DND-41 (cell line): Measurements from ENCODE around the gene DSCAM.

Experiments used
- ATAC-seq: fragments of 200-7000 bp; cut with Tn5 transposase; 3 replicates; pipeline ENCODE4 v1.9.1; 2021; ENCODE audit warnings: low read depth; ENCODE audit not compliant: insufficient read depth
- DNase-seq: peaks from one replicate; pipeline ENCODE4 v3.0.0-alpha.2; 2020
- H2AFZ ChIP-seq: 2 replicates; pipeline ENCODE4 v1.6.0; 2012; ENCODE audit warnings: low read depth, low read length
- H3K27ac ChIP-seq: 2 replicates; pipeline ENCODE4 v1.5.1; 2012; ENCODE audit warnings: low read length, inconsistent platforms
- H3K27me3 ChIP-seq: fragments of 200-600 bp; sonication (generic); 2 replicates; pipeline ENCODE4 v1.6.0; 2012; ENCODE audit warnings: low read length, mild to moderate bottlenecking, inconsistent platforms; ENCODE audit not compliant: insufficient read depth, poor library complexity
- H3K36me3 ChIP-seq: 2 replicates; pipeline ENCODE4 v1.5.1; 2012; ENCODE audit warnings: low read length, inconsistent platforms; ENCODE audit not compliant: insufficient read depth
- H3K4me1 ChIP-seq: 2 replicates; pipeline ENCODE4 v1.5.1; 2012; ENCODE audit warnings: mild to moderate bottlenecking, low read length; ENCODE audit not compliant: insufficient read depth
- H3K4me2 ChIP-seq: 2 replicates; pipeline ENCODE4 v1.6.0; 2012; ENCODE audit warnings: mild to moderate bottlenecking, moderate library complexity, low read length, inconsistent platforms; ENCODE audit not compliant: insufficient read depth
- H3K4me3 ChIP-seq, 2 experiments: fragments of 200-600 bp in 1 of 2; shearing (Covaris generic) in 1 of 2; 2 replicates each; pipeline ENCODE4 v1.5.1; 2012 to 2016; ENCODE audit warnings: inconsistent platforms in 2 of 2, low read length in 2 of 2, mild to moderate bottlenecking in 2 of 2, low read depth in 1 of 2, moderate library complexity in 1 of 2
- H3K79me2 ChIP-seq: 2 replicates; pipeline ENCODE4 v1.6.0; 2012; ENCODE audit warnings: low read length, inconsistent platforms; ENCODE audit not compliant: insufficient read depth
- H3K9ac ChIP-seq: 2 replicates; pipeline ENCODE4 v1.6.0; 2012; ENCODE audit warnings: low read depth, mild to moderate bottlenecking, inconsistent platforms, low read length, moderate library complexity
- H3K9me3 ChIP-seq: 2 replicates; pipeline ENCODE4 v1.5.1; 2012; ENCODE audit warnings: low read length, moderate library complexity, mild to moderate bottlenecking, inconsistent platforms; ENCODE audit not compliant: insufficient read depth, severe bottlenecking
- H4K20me1 ChIP-seq: 2 replicates; pipeline ENCODE4 v1.6.0; 2012; ENCODE audit warnings: low read length; ENCODE audit not compliant: insufficient read depth
- CTCF ChIP-seq: IDR thresholded peaks from 2 replicates; pipeline ENCODE4 v1.5.1; 2012; ENCODE audit warnings: borderline replicate concordance, low read length, moderate library complexity, mild to moderate bottlenecking; ENCODE audit not compliant: poor library complexity, severe bottlenecking; ENCODE audit errors: extremely low read depth
- EZH2 ChIP-seq: IDR thresholded peaks from 3 replicates; pipeline ENCODE4 v1.6.1; 2012; ENCODE audit warnings: borderline replicate concordance, low read depth, mild to moderate bottlenecking, moderate library complexity, low read length, inconsistent platforms; ENCODE audit not compliant: severe bottlenecking

DSCAM gene

DNA sequence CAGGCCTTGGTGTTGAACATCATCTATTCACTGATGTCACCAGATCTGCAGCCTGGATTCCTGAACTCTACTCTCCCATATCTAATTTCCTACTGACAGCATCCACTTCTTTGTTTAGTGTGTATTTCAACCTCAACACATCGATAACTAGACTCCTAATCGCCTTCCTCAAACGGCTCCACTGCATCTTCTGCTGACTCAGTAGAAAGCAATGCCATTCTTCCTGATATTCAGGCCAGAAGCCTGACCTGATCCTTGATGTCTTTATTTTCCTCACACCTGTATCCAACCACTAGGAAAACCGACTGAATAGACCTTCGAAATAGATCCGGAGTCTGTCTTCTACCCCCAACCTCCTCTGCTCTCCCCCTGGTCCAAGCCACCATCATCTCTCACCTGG is 512.8 kb downstream of the DSCAM start:
- Histone ChIP-seq H3K36me3 (no peaks in the 10 kb centered on the region), H3K27ac (no peak overlapping the region), H3K27me3 (peaks cover 15% of the 10 kb centered on the region), H2AFZ (no peak overlapping the region), H3K9ac (no peak overlapping the region), H3K4me1 (no peaks in the 10 kb centered on the region), H3K4me3 (no peak overlapping the region), H3K4me2 (no peak overlapping the region), H3K9me3 (no peaks in the 10 kb centered on the region), H3K79me2 (no peaks in the 10 kb centered on the region), H4K20me1 (no peaks in the 10 kb centered on the region)
- DNase-seq: no peak
- no peak for ATAC-seq
- TF ChIP-seq EZH2: no peak
- no peak for TF ChIP-seq CTCF

GRCh38 chr21:40333731-40334130 is 513.2 kb downstream of the DSCAM start:
- H2AFZ ChIP-seq: no peak overlapping the region
- H3K27ac ChIP-seq: no peak overlapping the region
- H4K20me1 ChIP-seq: no peaks in the 10 kb centered on the region
- H3K27me3 ChIP-seq: peaks cover 15% of the 10 kb centered on the region
- ATAC-seq (no peak), DNase-seq (no peak)
- H3K4me1 ChIP-seq: no peaks in the 10 kb centered on the region
- no peaks in the 10 kb centered on the region for H3K9me3 ChIP-seq
- H3K36me3 ChIP-seq: no peaks in the 10 kb centered on the region
- TF ChIP-seq EZH2 (no peak), CTCF (no peak)
- H3K9ac ChIP-seq: no peak overlapping the region
- H3K4me3 ChIP-seq: no peak overlapping the region
- no peak overlapping the region for H3K4me2 ChIP-seq
- H3K79me2 ChIP-seq: no peaks in the 10 kb centered on the region

- DNase-seq (no peak), ATAC-seq (no peak)
- Histone ChIP-seq H3K79me2 (no peaks in the 10 kb centered on the region), H3K9ac (no peak overlapping the region), H3K36me3 (no peaks in the 10 kb centered on the region), H3K4me2 (no peak overlapping the region), H3K27ac (no peak overlapping the region), H3K27me3 (peaks cover 15% of the 10 kb centered on the region), H3K9me3 (no peaks in the 10 kb centered on the region), H4K20me1 (no peaks in the 10 kb centered on the region), H3K4me1 (no peaks in the 10 kb centered on the region), H3K4me3 (no peak overlapping the region), H2AFZ (no peak overlapping the region)
- no peak for TF ChIP-seq EZH2
- no peak for TF ChIP-seq CTCF
These were observed 515.2 kb downstream of the DSCAM start for GRCh38 chr21:40331804-40332203.

DNA sequence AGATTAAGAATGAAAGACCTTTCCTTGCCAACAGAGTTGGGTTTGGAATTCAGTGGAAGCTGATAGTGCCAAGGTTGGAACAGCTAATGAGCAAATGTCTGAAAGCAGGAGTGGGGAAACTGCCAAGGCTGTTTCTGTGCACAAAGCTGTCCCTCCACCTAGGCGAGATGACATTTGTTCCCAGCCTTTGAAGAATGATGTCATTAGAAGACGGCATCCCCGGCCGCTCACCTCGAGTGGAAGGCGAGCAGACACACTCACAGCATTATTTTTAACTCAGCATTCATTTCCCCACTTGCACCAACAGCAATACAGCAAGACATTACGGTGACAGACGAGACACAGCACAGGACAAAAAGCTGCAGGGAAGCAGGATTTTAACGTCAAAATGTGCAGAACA is 515.8 kb downstream of the DSCAM start:
- no peaks in the 10 kb centered on the region for H3K9me3 ChIP-seq
- H2AFZ ChIP-seq: no peak overlapping the region
- no peak for TF ChIP-seq EZH2
- no peak for TF ChIP-seq CTCF
- no peaks in the 10 kb centered on the region for H4K20me1 ChIP-seq
- no peak overlapping the region for H3K4me3 ChIP-seq
- no peaks in the 10 kb centered on the region for H3K4me1 ChIP-seq
- DNase-seq (no peak), ATAC-seq (no peak)
- no peaks in the 10 kb centered on the region for H3K36me3 ChIP-seq
- peaks cover 12% of the 10 kb centered on the region for H3K27me3 ChIP-seq
- no peak overlapping the region for H3K4me2 ChIP-seq
- H3K79me2 ChIP-seq: no peaks in the 10 kb centered on the region
- no peak overlapping the region for H3K27ac ChIP-seq
- H3K9ac ChIP-seq: no peak overlapping the region
